Spleen (tissue), 11 donors: Measurements from ENCODE around the gene PPP1R14B. TPM values are rescaled to one million over a fixed set of nuclear protein-coding genes. Genes with fewer than 3 reads are reported as not detected.

Experiments
- DNase-seq: peaks from one replicate; pipeline ENCODE4 v3.0.0-alpha.2; 2020
- H3K27ac ChIP-seq, 8 donors: fragments of 200-600 bp; sonication (generic) in 7 of 8; 1 replicate in 4 of 8; 2 replicates in 4 of 8; pipeline versions ENCODE4 v1.5.0 to v1.8.0; 2016 to 2021; ENCODE audit warnings: inconsistent platforms in 4 of 8, mild to moderate bottlenecking in 4 of 8, moderate library complexity in 1 of 8
- H3K27me3 ChIP-seq, 7 donors: fragments of 200-600 bp; sonication (generic) in 6 of 7; replicated peaks in 1 of 7; 1 replicate in 4 of 7; 2 replicates in 3 of 7; pipeline versions ENCODE4 v1.5.0 to v1.8.0; 2016 to 2021; ENCODE audit warnings: inconsistent platforms in 3 of 7, mild to moderate bottlenecking in 1 of 7
- H3K36me3 ChIP-seq, 6 donors: fragments of 200-600 bp; sonication (generic) in 5 of 6; 1 replicate in 4 of 6; 2 replicates in 2 of 6; pipeline versions ENCODE4 v1.5.0 to v1.8.0; 2016 to 2021; ENCODE audit warnings: inconsistent platforms in 2 of 6
- H3K4me1 ChIP-seq, 6 donors: fragments of 200-600 bp; sonication (generic) in 5 of 6; 1 replicate in 3 of 6; 2 replicates in 3 of 6; pipeline versions ENCODE4 v1.5.0 to v1.8.0; 2016 to 2021; ENCODE audit warnings: inconsistent platforms in 3 of 6
- H3K4me3 ChIP-seq, 8 donors: fragments of 200-600 bp; sonication (generic) in 7 of 8; 1 replicate in 4 of 8; 2 replicates in 4 of 8; pipeline versions ENCODE4 v1.5.0 to v1.8.0; 2016 to 2021; ENCODE audit warnings: inconsistent platforms in 4 of 8, mild to moderate bottlenecking in 4 of 8, moderate library complexity in 2 of 8
- H3K9me3 ChIP-seq, 8 donors: fragments of 200-600 bp; sonication (generic) in 7 of 8; 1 replicate in 4 of 8; 2 replicates in 4 of 8; pipeline versions ENCODE4 v1.5.0 to v1.8.0; 2016 to 2021; ENCODE audit warnings: inconsistent platforms in 4 of 8
- CTCF ChIP-seq, 11 experiments: fragments of 200-600 bp in 7 of 11; fragments of 450-650 bp in 4 of 11; sonication (generic) in 4 of 11; IDR thresholded peaks in 8 of 11; conservative IDR thresholded peaks in 3 of 11; 1 replicate in 7 of 11; 2 replicates in 4 of 11; pipeline versions ENCODE4 v1.4.0 to v1.8.0; 2016 to 2021; ENCODE audit warnings: antibody characterized with exemption in 11 of 11, inconsistent platforms in 4 of 11, mild to moderate bottlenecking in 1 of 11
- POLR2A ChIP-seq, 3 donors: fragments of 450-650 bp; IDR thresholded peaks; one replicate each; pipeline ENCODE4 v1.5.1; 2017; ENCODE audit warnings: antibody characterized with exemption in 3 of 3, mild to moderate bottlenecking in 1 of 3
- POLR2AphosphoS5 ChIP-seq, 3 donors: sonication (generic); formaldehyde crosslinking; IDR thresholded peaks; one replicate each; pipeline ENCODE4 v1.5.1; 2017; ENCODE audit warnings: antibody characterized with exemption in 3 of 3
- WGBS, 5 donors: extraction: QIAGEN DNeasy Blood & Tissue Kit in 3 of 5; methylation state at CpG; one replicate each; pipeline versions ENCODE4 v1.1.5 to v1.1.7; 2013 to 2018; 5-methylcytosine and 5-hydroxymethylcytosine counted together
- intact Hi-C: fragments of 100-400 bp; cut with DNase I; formaldehyde crosslinking; loops from one replicate; pipeline ENCODE4 v1.15.0; 2023; ENCODE audit warnings: low total_unique reads
- polyA plus RNA-seq, 3 donors: library from polyadenylated mRNA; stranded (reverse); fragments of 200-250 nt; gene quantifications; one replicate each; pipeline ENCODE4 v1.2.1, GENCODE V29; 2013
- small RNA-seq, 4 donors: library from RNA; depleted of rRNA; stranded (forward); fragments of <200 nt; gene quantifications; one replicate each; pipeline ENCODE3, GENCODE V24; 2016
- total RNA-seq, 7 donors: library from RNA; depleted of rRNA in 3 of 7; stranded (reverse); fragments of >200 nt in 3 of 7; fragmentation: NEBNext Ultra II Directional in 4 of 7; extraction: Animal tissue kit (Norgen Biotek cat#: 25700) in 4 of 7; gene quantifications; one replicate each; pipeline versions ENCODE4 v1.1.0 to v1.2.1, GENCODE V29; 2016 to 2021
- donor health status: healthy with polysubstance abuse.
- donor health status: DM: no; HTN: no; CAD: no; lungs with moderate emphysema.
- donor health status: DM: no; HTN: no; CAD: no.
- donor health status: Bipolar disorder and iron deficiency.
- donor health status: healthy.
- donor health status: DM: no; HTN: no; CAD: no.
- donor health status: DM: yes; HTN: yes; CAD: no.

The PPP1R14B gene
- total and polyA plus RNA-seq, 10 donors: 47.6 to 190 (median 83.6) TPM

GRCh38 chr11:64201543-64201942 is 45.2 kb downstream of the PPP1R14B start:
- TF ChIP-seq CTCF (IDR thresholded peaks at IDR 0.05 in 8 of 11, conservative IDR thresholded peaks at IDR 0.05 in 3 of 11) (no peak), POLR2A (IDR thresholded peaks at IDR 0.05) (no peak), POLR2AphosphoS5 (IDR thresholded peaks at IDR 0.05) (no peak)
- intact Hi-C loops: loop anchor here (5.0 kb wide), 1 partner anchor 101 kb away; the partner anchor contains the start of gene CATSPERZ
- 77 to 96% (median 86%) methylated on average over 3 of the region's 3 CpGs for WGBS, 5 donors

DNA sequence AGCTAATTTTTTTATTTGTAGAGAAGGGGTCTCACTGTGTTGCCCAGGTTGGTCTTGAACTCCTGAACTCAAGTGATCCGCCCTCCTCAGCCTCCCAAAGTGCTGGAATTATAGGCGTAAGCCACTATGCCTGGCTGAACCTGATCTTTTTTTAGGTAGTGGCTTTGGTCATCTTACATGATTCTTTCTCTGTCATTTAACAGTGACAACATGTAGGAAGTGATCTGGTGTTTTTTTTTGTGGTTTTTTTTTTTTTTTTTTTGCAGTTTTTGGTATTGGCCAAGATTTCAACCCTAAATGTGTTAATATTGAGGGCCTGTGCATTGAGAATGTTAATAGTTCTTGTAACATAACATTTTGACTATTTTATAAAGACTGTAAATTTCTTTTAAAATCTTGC is 48.2 kb downstream of the PPP1R14B start:
- WGBS, 5 donors: 87 to 91% (median 90%) methylated on average over 2 of the region's 2 CpGs
- Histone ChIP-seq H3K9me3 (no peaks in the 10 kb centered on the region), H3K27ac (peak overlapping the region in 2 of 8 donors; percentile 11 to 15), H3K4me1 (no peaks in the 10 kb centered on the region), H3K36me3 (peaks cover 6 to 100% (median 98%) of the 10 kb centered on the region in 6 donors), H3K27me3 (no peaks in the 10 kb centered on the region), H3K4me3 (no peak overlapping the region)
- DNase-seq: no peak
- intact Hi-C loops: no loop called here
- no peak for TF ChIP-seq POLR2A (IDR thresholded peaks at IDR 0.05)
- no peak for TF ChIP-seq POLR2AphosphoS5 (IDR thresholded peaks at IDR 0.05)
- TF ChIP-seq CTCF (IDR thresholded peaks at IDR 0.05 in 8 of 11, conservative IDR thresholded peaks at IDR 0.05 in 3 of 11): no peak

More at GRCh38 chr11:64201543-64201942, 45.2 kb downstream of the PPP1R14B start:
- H3K4me3 ChIP-seq: no peak overlapping the region
- H3K4me1 ChIP-seq: peaks cover 21 to 30% (median 27%) of the 10 kb centered on the region in 6 donors
- DNase-seq: no peak
- no peaks in the 10 kb centered on the region for H3K9me3 ChIP-seq
- H3K27ac ChIP-seq: no peak overlapping the region
- H3K27me3 ChIP-seq: no peaks in the 10 kb centered on the region
- peaks cover 0 to 80% (median 76%) of the 10 kb centered on the region in 6 donors for H3K36me3 ChIP-seq

DNA sequence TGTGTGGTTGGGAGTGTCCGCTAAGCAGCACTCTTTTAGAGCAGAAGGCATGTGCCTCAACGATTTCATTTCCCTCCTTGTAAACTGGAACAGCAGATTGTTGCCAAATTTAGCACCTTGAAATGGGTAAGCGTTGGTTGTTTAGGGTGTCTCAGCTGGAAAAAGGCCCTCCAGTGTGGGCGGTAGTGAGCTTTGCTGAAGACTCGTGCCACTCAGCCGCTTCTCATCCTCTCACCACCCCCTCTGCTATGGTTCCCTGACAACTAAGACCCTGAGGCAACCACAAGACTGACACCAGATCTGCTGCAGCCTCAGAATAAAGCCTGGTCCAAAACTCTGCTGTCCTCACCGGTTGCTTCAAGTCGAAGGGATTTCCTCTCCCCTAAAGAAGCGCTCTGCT is 50.1 kb downstream of the PPP1R14B start:
- no peak overlapping the region for H3K4me3 ChIP-seq
- no peak overlapping the region for H3K27ac ChIP-seq
- TF ChIP-seq CTCF (IDR thresholded peaks at IDR 0.05 in 8 of 11, conservative IDR thresholded peaks at IDR 0.05 in 3 of 11) (no peak), POLR2A (IDR thresholded peaks at IDR 0.05) (no peak), POLR2AphosphoS5 (IDR thresholded peaks at IDR 0.05) (no peak)
- intact Hi-C loops: no loop called here
- WGBS, 5 donors: 79 to 85% (median 80%) methylated on average over 9 of the region's 9 CpGs
- no peaks in the 10 kb centered on the region for H3K9me3 ChIP-seq
- H3K27me3 ChIP-seq: no peaks in the 10 kb centered on the region
- H3K36me3 ChIP-seq: peaks cover 6 to 99% (median 89%) of the 10 kb centered on the region in 6 donors
- no peaks in the 10 kb centered on the region for H3K4me1 ChIP-seq
- DNase-seq: no peak

Small RNA genes within 50 kb of the gene (small RNA-seq; reads per million reads assigned to genes)
- gene RF00019: 0 reads per million in 4 donors

Other genes starting within 250 kb of the PPP1R14B start
- gene FLRT1, start 211.0 kb downstream of the PPP1R14B start, total RNA-seq: under 1 TPM in 5 of 7 donors, not detected in 2; 0.10 to 0.51 (median 0.17) TPM
- under 1 TPM in 2 of 3 donors, not detected in 1; 0.03 to 0.16 TPM for gene FLRT1, start 211.0 kb downstream of the PPP1R14B start, polyA plus RNA-seq
- 10 to 100 TPM in 1 of 7 donors, 1 to 10 TPM in 6; 5.1 to 10.6 (median 7.3) TPM for gene MACROD1, start 80.8 kb downstream of the PPP1R14B start, total RNA-seq
- 10 to 100 TPM in 2 of 3 donors, 1 to 10 TPM in 1; 7.0 to 20.3 (median 17.6) TPM for gene MACROD1, start 80.8 kb downstream of the PPP1R14B start, polyA plus RNA-seq
- gene STIP1, start 60.8 kb downstream of the PPP1R14B start, total RNA-seq: 100 to 1,000 TPM in 2 of 7 donors, 10 to 100 TPM in 5; 61.2 to 111 (median 88.2) TPM
- gene STIP1, start 60.8 kb downstream of the PPP1R14B start, polyA plus RNA-seq: 10 to 100 TPM; 30.1 to 68.4 (median 38.8) TPM
- gene FERMT3, start 40.2 kb downstream of the PPP1R14B start, total RNA-seq: 100 to 1,000 TPM; 129 to 248 (median 178) TPM
- 100 to 1,000 TPM; 120 to 210 (median 159) TPM for gene FERMT3, start 40.2 kb downstream of the PPP1R14B start, polyA plus RNA-seq
- gene TRPT1, start 20.8 kb downstream of the PPP1R14B start, total RNA-seq: 10 to 100 TPM; 34.2 to 56.3 (median 40.0) TPM
- gene TRPT1, start 20.8 kb downstream of the PPP1R14B start, polyA plus RNA-seq: 10 to 100 TPM; 57.8 to 74.0 (median 60.8) TPM
- 10 to 100 TPM; 68.1 to 88.6 (median 78.2) TPM for gene NUDT22, start 20.7 kb downstream of the PPP1R14B start, total RNA-seq
- 100 to 1,000 TPM in 1 of 3 donors, 10 to 100 TPM in 2; 61.8 to 109 (median 96.3) TPM for gene NUDT22, start 20.7 kb downstream of the PPP1R14B start, polyA plus RNA-seq
- 10 to 100 TPM; 28.0 to 59.9 (median 49.0) TPM for gene DNAJC4, start 16.4 kb downstream of the PPP1R14B start, total RNA-seq
- gene DNAJC4, start 16.4 kb downstream of the PPP1R14B start, polyA plus RNA-seq: 100 to 1,000 TPM in 1 of 3 donors, 10 to 100 TPM in 2; 83.7 to 113 (median 85.8) TPM
- 100 to 1,000 TPM in 1 of 7 donors, 10 to 100 TPM in 6; 38.3 to 103 (median 63.5) TPM for gene VEGFB, start 12.4 kb downstream of the PPP1R14B start, total RNA-seq
- gene VEGFB, start 12.4 kb downstream of the PPP1R14B start, polyA plus RNA-seq: 10 to 100 TPM; 81.6 to 96.9 (median 87.1) TPM
- gene FKBP2, start 5.8 kb downstream of the PPP1R14B start, total RNA-seq: 10 to 100 TPM; 26.9 to 98.3 (median 42.6) TPM
- gene FKBP2, start 5.8 kb downstream of the PPP1R14B start, polyA plus RNA-seq: 100 to 1,000 TPM in 1 of 3 donors, 10 to 100 TPM in 2; 90.8 to 104 (median 98.4) TPM
- gene PLCB3, start 4.6 kb upstream of the PPP1R14B start, total RNA-seq: 10 to 100 TPM; 20.7 to 28.3 (median 22.3) TPM
- gene PLCB3, start 4.6 kb upstream of the PPP1R14B start, polyA plus RNA-seq: 10 to 100 TPM in 1 of 3 donors, 1 to 10 TPM in 2; 3.8 to 11.9 (median 4.4) TPM
- 10 to 100 TPM; 27.0 to 49.3 (median 33.4) TPM for gene BAD, start 37.7 kb upstream of the PPP1R14B start, total RNA-seq
- gene BAD, start 37.7 kb upstream of the PPP1R14B start, polyA plus RNA-seq: 10 to 100 TPM; 53.9 to 67.3 (median 61.4) TPM
- gene GPR137, start 38.9 kb upstream of the PPP1R14B start, total RNA-seq: 10 to 100 TPM; 21.8 to 37.2 (median 30.2) TPM
- gene GPR137, start 38.9 kb upstream of the PPP1R14B start, polyA plus RNA-seq: 10 to 100 TPM; 13.7 to 22.8 (median 16.7) TPM
- gene KCNK4, start 44.4 kb upstream of the PPP1R14B start, total RNA-seq: under 1 TPM in 3 of 7 donors, not detected in 4; 0.35 to 0.77 (median 0.44) TPM
- gene KCNK4, start 44.4 kb upstream of the PPP1R14B start, polyA plus RNA-seq: under 1 TPM in 2 of 3 donors, not detected in 1; 0.06 to 0.09 TPM
- gene CATSPERZ, start 53.4 kb upstream of the PPP1R14B start, total RNA-seq: not detected
- under 1 TPM in 2 of 3 donors, not detected in 1; 0.09 to 0.48 TPM for gene CATSPERZ, start 53.4 kb upstream of the PPP1R14B start, polyA plus RNA-seq
- 10 to 100 TPM; 30.2 to 49.3 (median 43.7) TPM for gene ESRRA, start 58.6 kb upstream of the PPP1R14B start, total RNA-seq
- gene ESRRA, start 58.6 kb upstream of the PPP1R14B start, polyA plus RNA-seq: 10 to 100 TPM; 24.0 to 56.5 (median 34.7) TPM
- gene TRMT112, start 70.6 kb upstream of the PPP1R14B start, total RNA-seq: 100 to 1,000 TPM; 138 to 420 (median 158) TPM
- 100 to 1,000 TPM; 328 to 431 (median 350) TPM for gene TRMT112, start 70.6 kb upstream of the PPP1R14B start, polyA plus RNA-seq
- gene PRDX5, start 71.2 kb upstream of the PPP1R14B start, total RNA-seq: 100 to 1,000 TPM in 3 of 7 donors, 10 to 100 TPM in 4; 77.0 to 169 (median 95.6) TPM
- 100 to 1,000 TPM; 181 to 302 (median 237) TPM for gene PRDX5, start 71.2 kb upstream of the PPP1R14B start, polyA plus RNA-seq
- 100 to 1,000 TPM in 3 of 7 donors, 10 to 100 TPM in 4; 64.3 to 128 (median 86.6) TPM for gene CCDC88B, start 93.3 kb upstream of the PPP1R14B start, total RNA-seq
- 100 to 1,000 TPM; 225 to 638 (median 623) TPM for gene CCDC88B, start 93.3 kb upstream of the PPP1R14B start, polyA plus RNA-seq
- gene RPS6KA4, start 112.2 kb upstream of the PPP1R14B start, total RNA-seq: 10 to 100 TPM; 26.9 to 47.5 (median 38.2) TPM
- gene RPS6KA4, start 112.2 kb upstream of the PPP1R14B start, polyA plus RNA-seq: 10 to 100 TPM; 18.8 to 43.0 (median 32.3) TPM